ENCODE results near the gene CD79B. TPM values are rescaled to one million over a fixed set of nuclear protein-coding genes. Genes with fewer than 3 reads are reported as not detected.
"Not testable (repeated sequence)": the region's sequence is repeated elsewhere in the genome, so short reads cannot be mapped to it uniquely, and the experiment has no call there.

The CD79B gene
- polyA plus RNA-seq, 1 donor from 2014 or later = not detected

DNA sequence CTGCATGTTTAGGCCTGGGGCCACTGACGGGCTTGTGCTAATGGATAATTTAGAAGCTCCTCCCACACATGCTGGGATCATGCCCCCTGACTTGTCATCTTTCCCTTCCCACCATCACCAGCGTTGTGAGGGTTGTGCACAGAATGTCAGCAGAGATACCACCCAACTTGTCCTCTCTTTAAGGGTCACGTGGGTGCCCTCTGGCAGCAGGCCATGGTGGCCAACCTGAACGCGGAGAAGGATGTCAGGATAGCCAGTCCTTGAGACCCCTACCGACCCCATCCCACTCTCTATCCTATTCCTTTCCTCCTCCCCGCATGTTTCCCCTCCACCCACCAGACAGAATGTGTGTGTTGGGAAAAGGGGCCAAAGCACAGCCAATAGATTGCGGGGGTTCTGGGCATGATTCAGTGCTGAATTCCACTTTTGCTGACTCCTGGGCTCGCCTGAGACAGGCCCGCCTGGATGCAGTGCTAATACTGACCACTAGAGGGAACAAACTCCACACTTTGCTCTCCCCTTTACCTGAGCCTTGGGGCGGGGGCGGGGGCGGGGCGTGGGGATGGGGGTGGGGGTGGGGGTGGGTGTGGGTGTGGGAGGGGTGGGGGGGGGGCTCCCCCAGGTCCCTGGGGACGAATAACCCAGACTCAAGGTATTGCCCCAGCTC lies 50.1 kb downstream of the CD79B start, which contains the start of gene GH2:
TSS of gene GH2 (minus strand) at position 10 of the 667 bp plus-strand sequence. CDS start 143 bp downstream, outside the sequence.
- Histone ChIP-seq H3K9ac (ENCODE audit: low read length) (no peak within 1 kb of the TSS), H2AFZ (ENCODE audit: low read depth, low read length) (no peak within 1 kb of the TSS), H3K27ac (ENCODE audit: low read length) (no peak within 1 kb of the TSS), H3K9me3 (ENCODE audit: low read length) (no peaks in the 10 kb centered on the region), H3K27me3 (ENCODE audit: insufficient read depth, low read depth, low read length) (no peaks in the 10 kb centered on the region), H3K9me2 (ENCODE audit: insufficient read depth, low read length) (no peaks in the 10 kb centered on the region), H3K79me2 (replicated peaks; ENCODE audit: insufficient read depth, low read length) (no peaks in the 10 kb centered on the region), H3K4me2 (ENCODE audit: low read length) (no peak within 1 kb of the TSS), H3F3A (ENCODE audit: insufficient read depth, low read length, poor library complexity, severe bottlenecking) (no peaks in the 10 kb centered on the region), H3K4me3 (ENCODE audit: low read length) (no peak within 1 kb of the TSS), H4K20me1 (ENCODE audit: insufficient read depth) (no peaks in the 10 kb centered on the region), H3K36me3 (ENCODE audit: insufficient read depth, low read length) (no peaks in the 10 kb centered on the region)
- TF ChIP-seq EZH2 (IDR thresholded peaks at IDR 0.05; ENCODE audit: borderline replicate concordance, insufficient read depth, low read length, poor library complexity, severe bottlenecking) = no peak
- TF ChIP-seq, protein P1, sequence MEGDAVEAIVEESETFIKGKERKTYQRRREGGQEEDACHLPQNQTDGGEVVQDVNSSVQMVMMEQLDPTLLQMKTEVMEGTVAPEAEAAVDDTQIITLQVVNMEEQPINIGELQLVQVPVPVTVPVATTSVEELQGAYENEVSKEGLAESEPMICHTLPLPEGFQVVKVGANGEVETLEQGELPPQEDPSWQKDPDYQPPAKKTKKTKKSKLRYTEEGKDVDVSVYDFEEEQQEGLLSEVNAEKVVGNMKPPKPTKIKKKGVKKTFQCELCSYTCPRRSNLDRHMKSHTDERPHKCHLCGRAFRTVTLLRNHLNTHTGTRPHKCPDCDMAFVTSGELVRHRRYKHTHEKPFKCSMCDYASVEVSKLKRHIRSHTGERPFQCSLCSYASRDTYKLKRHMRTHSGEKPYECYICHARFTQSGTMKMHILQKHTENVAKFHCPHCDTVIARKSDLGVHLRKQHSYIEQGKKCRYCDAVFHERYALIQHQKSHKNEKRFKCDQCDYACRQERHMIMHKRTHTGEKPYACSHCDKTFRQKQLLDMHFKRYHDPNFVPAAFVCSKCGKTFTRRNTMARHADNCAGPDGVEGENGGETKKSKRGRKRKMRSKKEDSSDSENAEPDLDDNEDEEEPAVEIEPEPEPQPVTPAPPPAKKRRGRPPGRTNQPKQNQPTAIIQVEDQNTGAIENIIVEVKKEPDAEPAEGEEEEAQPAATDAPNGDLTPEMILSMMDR (IDR thresholded peaks at IDR 0.05; ENCODE audit: poor library complexity, severe bottlenecking) = peak; percentile 19

DNA sequence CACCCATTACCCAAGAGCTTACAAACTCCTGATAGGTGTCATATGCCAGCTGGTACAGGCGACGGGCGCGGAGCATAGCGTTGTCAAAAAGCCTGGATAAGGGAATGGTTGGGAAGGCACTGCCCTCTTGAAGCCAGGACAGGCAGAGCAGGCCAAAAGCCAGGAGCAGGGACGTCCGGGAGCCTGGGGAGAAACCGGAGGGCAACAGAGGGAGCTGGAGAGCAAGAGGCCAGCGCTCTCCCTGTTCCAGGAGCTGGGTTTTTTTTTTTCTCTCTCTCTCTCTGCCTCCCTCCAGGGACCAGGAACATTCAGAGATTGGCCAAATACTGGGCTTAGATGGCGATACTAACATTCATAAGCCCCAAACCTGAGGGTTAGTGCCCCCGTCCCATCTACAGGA lies 50.8 kb downstream of the CD79B start:
- H3F3A ChIP-seq (ENCODE audit: insufficient read depth, low read length, poor library complexity, severe bottlenecking); H3K27ac ChIP-seq (ENCODE audit: low read length); H3K9me3 ChIP-seq (ENCODE audit: low read length); H3K4me3 ChIP-seq (ENCODE audit: low read length); H3K4me2 ChIP-seq (ENCODE audit: low read length); H2AFZ ChIP-seq (ENCODE audit: low read depth, low read length); H3K36me3 ChIP-seq (ENCODE audit: insufficient read depth, low read length); H3K27me3 ChIP-seq (ENCODE audit: insufficient read depth, low read depth, low read length); H4K20me1 ChIP-seq (ENCODE audit: insufficient read depth); H3K79me2 ChIP-seq (replicated peaks; ENCODE audit: insufficient read depth, low read length); H3K9me2 ChIP-seq (ENCODE audit: insufficient read depth, low read length); H3K9ac ChIP-seq (ENCODE audit: low read length): not testable (repeated sequence)

DNA sequence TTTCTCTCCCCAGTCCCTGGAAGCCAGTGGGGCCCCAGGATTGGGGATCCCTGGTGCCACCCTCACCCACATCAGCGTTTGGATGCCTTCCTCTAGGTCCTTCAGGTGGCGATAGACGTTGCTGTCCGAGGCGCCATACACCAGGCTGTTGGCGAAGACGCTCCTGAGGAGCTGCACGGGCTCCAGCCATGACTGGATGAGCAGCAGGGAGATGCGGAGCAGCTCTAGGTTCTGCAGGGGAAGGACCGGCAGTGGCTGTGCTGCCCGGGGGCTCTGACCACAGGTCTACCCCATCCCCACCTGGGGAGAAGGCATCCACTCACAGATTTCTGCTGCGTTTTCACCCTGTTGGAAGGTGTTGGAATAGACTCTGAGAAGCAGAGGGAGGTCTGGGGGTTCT lies 51.4 kb downstream of the CD79B start:
- Histone ChIP-seq H3K9me2 (ENCODE audit: insufficient read depth, low read length) (no peaks in the 10 kb centered on the region), H3K9me3 (ENCODE audit: low read length) (no peaks in the 10 kb centered on the region), H3K4me3 (ENCODE audit: low read length) (no peak overlapping the region), H3K27me3 (ENCODE audit: insufficient read depth, low read depth, low read length) (no peaks in the 10 kb centered on the region), H4K20me1 (ENCODE audit: insufficient read depth) (no peaks in the 10 kb centered on the region), H3K4me2 (ENCODE audit: low read length) (no peak overlapping the region), H3K9ac (ENCODE audit: low read length) (no peak overlapping the region), H2AFZ (ENCODE audit: low read depth, low read length) (no peak overlapping the region), H3K36me3 (ENCODE audit: insufficient read depth, low read length) (no peaks in the 10 kb centered on the region), H3K79me2 (replicated peaks; ENCODE audit: insufficient read depth, low read length) (no peaks in the 10 kb centered on the region), H3F3A (ENCODE audit: insufficient read depth, low read length, poor library complexity, severe bottlenecking) (no peaks in the 10 kb centered on the region), H3K27ac (ENCODE audit: low read length) (no peak overlapping the region)
- no peak for TF ChIP-seq EP300 (conservative IDR thresholded peaks at IDR 0.05; ENCODE audit: poor library complexity, severe bottlenecking)
- TF ChIP-seq, protein P1 (IDR thresholded peaks at IDR 0.05; ENCODE audit: poor library complexity, severe bottlenecking) = no peak
- TF ChIP-seq, protein P2, sequence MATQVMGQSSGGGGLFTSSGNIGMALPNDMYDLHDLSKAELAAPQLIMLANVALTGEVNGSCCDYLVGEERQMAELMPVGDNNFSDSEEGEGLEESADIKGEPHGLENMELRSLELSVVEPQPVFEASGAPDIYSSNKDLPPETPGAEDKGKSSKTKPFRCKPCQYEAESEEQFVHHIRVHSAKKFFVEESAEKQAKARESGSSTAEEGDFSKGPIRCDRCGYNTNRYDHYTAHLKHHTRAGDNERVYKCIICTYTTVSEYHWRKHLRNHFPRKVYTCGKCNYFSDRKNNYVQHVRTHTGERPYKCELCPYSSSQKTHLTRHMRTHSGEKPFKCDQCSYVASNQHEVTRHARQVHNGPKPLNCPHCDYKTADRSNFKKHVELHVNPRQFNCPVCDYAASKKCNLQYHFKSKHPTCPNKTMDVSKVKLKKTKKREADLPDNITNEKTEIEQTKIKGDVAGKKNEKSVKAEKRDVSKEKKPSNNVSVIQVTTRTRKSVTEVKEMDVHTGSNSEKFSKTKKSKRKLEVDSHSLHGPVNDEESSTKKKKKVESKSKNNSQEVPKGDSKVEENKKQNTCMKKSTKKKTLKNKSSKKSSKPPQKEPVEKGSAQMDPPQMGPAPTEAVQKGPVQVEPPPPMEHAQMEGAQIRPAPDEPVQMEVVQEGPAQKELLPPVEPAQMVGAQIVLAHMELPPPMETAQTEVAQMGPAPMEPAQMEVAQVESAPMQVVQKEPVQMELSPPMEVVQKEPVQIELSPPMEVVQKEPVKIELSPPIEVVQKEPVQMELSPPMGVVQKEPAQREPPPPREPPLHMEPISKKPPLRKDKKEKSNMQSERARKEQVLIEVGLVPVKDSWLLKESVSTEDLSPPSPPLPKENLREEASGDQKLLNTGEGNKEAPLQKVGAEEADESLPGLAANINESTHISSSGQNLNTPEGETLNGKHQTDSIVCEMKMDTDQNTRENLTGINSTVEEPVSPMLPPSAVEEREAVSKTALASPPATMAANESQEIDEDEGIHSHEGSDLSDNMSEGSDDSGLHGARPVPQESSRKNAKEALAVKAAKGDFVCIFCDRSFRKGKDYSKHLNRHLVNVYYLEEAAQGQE (IDR thresholded peaks at IDR 0.05; ENCODE audit: borderline replicate concordance) = no peak

Small RNA genes lying within 50 kb of the gene (small RNA-seq; reads per million reads assigned to genes)
- gene AC040958.1 (0 reads per million in 3 experiments), gene AC127029.1 (0 reads per million in 3 experiments), gene GH1 (0 reads per million in 3 experiments)

Other genes with a start within 250 kb of the CD79B start
- 116 and 132 TPM in 2 replicates for gene LIMD2, start 232.2 kb downstream of the CD79B start, polyA plus RNA-seq
- gene STRADA, start 190.5 kb downstream of the CD79B start, polyA plus RNA-seq = 15.6 and 18.4 TPM in 2 replicates
- gene CCDC47, start 158.7 kb downstream of the CD79B start, polyA plus RNA-seq = 47.2 and 49.3 TPM in 2 replicates
- gene DDX42, start 158.2 kb downstream of the CD79B start, polyA plus RNA-seq = 114 and 115 TPM in 2 replicates
- gene PSMC5, start 104.9 kb downstream of the CD79B start, polyA plus RNA-seq = 63.1 and 69.5 TPM in 2 replicates
- gene FTSJ3, start 104.7 kb downstream of the CD79B start, polyA plus RNA-seq = 23.2 and 25.8 TPM in 2 replicates
- gene SMARCD2, start 89.6 kb downstream of the CD79B start, polyA plus RNA-seq = 24.0 and 33.2 TPM in 2 replicates
- not detected in 2 replicates for gene CSH2, start 58.7 kb downstream of the CD79B start, polyA plus RNA-seq
- gene GH2, start 50.4 kb downstream of the CD79B start, polyA plus RNA-seq = not detected in 2 replicates
- not detected in 2 replicates for gene CSH1, start 35.8 kb downstream of the CD79B start, polyA plus RNA-seq
- gene CSHL1, start 21.1 kb downstream of the CD79B start, polyA plus RNA-seq = not detected in 2 replicates
- gene GH1, start 13.5 kb downstream of the CD79B start, polyA plus RNA-seq = not detected in 2 replicates
- not detected in 2 replicates for gene SCN4A, start 40.6 kb upstream of the CD79B start, polyA plus RNA-seq
- 2.8 and 3.8 TPM in 2 replicates for gene PRR29, start 66.0 kb upstream of the CD79B start, polyA plus RNA-seq
- not detected in 2 replicates for gene ICAM2, start 88.3 kb upstream of the CD79B start, polyA plus RNA-seq
- 2.3 and 5.6 TPM in 2 replicates for gene ERN1, start 197.8 kb upstream of the CD79B start, polyA plus RNA-seq

Data from neural cell (in vitro differentiated cells).